OCI-LY3 (cell line): ENCODE results near the gene ATP1A1.

ENCODE experiments used
- EZH2phosphoT487 ChIP-seq: fragments of 200-600 bp; shearing (Covaris generic); IDR thresholded peaks from 2 replicates; pipeline ENCODE4 v1.6.1; 2018; ENCODE audit warnings: antibody characterized with exemption, mixed run types, low read depth
- TF ChIP-seq, protein P1 (sequence below): fragments of 200-600, 300-600 bp; sonication (generic); IDR thresholded peaks from 2 replicates; pipeline ENCODE4 v1.5.1; 2014; ENCODE audit warnings: antibody characterized with exemption, low read length, low read depth

DNA sequence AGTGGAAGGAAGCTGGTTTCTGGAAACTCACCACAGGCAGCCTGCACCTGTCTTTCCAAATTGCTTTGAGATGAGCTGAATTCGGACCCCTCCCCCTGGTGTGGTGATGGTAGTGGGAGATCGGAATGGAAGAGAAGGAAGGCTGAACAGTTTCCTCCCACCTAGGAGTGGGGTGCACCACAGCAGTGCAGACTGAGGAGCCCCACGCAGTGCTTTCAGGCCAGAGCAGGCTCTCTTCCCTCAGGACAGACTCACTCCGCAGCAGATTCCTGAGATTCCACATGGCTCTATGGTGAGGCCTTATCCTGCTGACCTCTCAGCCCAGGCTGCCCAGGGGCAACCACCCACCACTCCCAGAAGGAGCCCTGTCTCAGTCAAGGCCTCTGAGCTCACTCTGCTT is 80.9 kb downstream of the ATP1A1 start:
- TF ChIP-seq, protein P1, sequence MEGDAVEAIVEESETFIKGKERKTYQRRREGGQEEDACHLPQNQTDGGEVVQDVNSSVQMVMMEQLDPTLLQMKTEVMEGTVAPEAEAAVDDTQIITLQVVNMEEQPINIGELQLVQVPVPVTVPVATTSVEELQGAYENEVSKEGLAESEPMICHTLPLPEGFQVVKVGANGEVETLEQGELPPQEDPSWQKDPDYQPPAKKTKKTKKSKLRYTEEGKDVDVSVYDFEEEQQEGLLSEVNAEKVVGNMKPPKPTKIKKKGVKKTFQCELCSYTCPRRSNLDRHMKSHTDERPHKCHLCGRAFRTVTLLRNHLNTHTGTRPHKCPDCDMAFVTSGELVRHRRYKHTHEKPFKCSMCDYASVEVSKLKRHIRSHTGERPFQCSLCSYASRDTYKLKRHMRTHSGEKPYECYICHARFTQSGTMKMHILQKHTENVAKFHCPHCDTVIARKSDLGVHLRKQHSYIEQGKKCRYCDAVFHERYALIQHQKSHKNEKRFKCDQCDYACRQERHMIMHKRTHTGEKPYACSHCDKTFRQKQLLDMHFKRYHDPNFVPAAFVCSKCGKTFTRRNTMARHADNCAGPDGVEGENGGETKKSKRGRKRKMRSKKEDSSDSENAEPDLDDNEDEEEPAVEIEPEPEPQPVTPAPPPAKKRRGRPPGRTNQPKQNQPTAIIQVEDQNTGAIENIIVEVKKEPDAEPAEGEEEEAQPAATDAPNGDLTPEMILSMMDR: no peak
- TF ChIP-seq EZH2phosphoT487: no peak
